Thyroid gland (tissue), 4 donors: ENCODE data around the gene SPAG6.
A peak's percentile ranks its signal among the peaks of the same experiment; 100 is the strongest.

ENCODE experiments used
- CTCF ChIP-seq, 6 experiments: fragments of 200-600 bp in 3 of 6; fragments of 450-650 bp in 3 of 6; sonication (generic) in 3 of 6; IDR thresholded peaks; one replicate each; pipeline ENCODE4 v1.5.1; 2016 to 2019; ENCODE audit warnings: antibody characterized with exemption in 6 of 6, mild to moderate bottlenecking in 2 of 6, inconsistent platforms in 1 of 6, moderate library complexity in 1 of 6
- POLR2A ChIP-seq, 2 donors: fragments of 450-650 bp; IDR thresholded peaks; one replicate each; pipeline ENCODE4 v1.6.1; 2017; ENCODE audit warnings: antibody characterized with exemption in 2 of 2, mild to moderate bottlenecking in 2 of 2, moderate library complexity in 1 of 2

- TF ChIP-seq CTCF (IDR thresholded peaks at IDR 0.05) (peak in 1 of 6 experiments; percentile 7), POLR2A (IDR thresholded peaks at IDR 0.05) (peak in 1 of 2 donors; percentile 38)
Observed at GRCh38 chr10:22340329-22341189, 4.7 kb upstream of the SPAG6 start.
